ENCODE measurements around the gene OCSTAMP. TPM values are rescaled to one million over a fixed set of nuclear protein-coding genes. Genes with fewer than 3 reads are reported as not detected.
A peak's percentile ranks its signal among the peaks of the same experiment; 100 is the strongest.

Gene OCSTAMP
- total and polyA plus RNA-seq, 2 donors (not counting 3 experiments of a cell fraction or from before 2014, with no cell fraction given): not detected

DNA sequence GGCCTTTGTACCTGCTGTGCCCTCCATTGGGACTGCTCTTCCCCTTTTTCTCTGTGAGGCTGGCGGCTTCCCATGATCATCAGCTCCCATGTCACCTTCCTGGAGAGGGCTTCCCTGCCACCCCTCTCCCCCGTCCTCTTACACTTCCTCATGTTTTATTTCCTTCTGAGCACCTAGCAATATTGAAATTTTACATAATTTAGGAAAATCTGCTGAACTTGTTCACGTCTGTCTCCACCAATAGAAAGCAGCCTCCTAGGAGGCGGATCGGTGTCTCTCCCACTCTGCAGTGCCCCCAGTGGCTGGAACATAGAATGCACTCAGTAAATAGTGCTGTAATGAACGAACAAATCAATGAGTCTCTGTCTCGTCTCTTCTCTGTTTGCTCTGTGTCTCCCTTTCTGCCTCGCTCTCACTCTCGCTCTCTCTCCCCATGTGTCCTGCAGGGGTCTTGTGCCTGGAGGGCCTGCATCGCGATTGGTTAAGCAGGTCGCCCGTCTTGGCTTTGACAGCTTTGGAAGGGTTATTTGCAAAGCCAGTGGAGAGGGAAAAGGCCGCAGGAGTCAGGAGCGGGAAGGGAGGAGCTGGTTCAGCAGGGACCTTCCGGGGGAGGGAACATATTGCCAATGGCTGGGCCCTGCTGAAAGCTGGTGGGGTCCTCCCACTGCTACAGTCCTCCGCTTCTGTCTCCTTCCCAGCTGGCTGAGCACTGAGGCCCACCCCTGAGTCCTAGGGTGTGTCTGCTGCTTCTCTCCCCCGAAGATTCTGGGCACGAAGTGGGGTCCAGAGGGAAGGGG, 12.1 kb upstream of the OCSTAMP start:
- H3K27me3 ChIP-seq (ENCODE audit: control insufficient read depth in 2 of 2, insufficient read depth in 2 of 2, low read length in 2 of 2): no peaks in the 10 kb centered on the region
- no peaks in the 10 kb centered on the region for H3K36me3 ChIP-seq (ENCODE audit: control insufficient read depth in 2 of 2, extremely low read depth in 1 of 2, insufficient read depth in 2 of 2, low read length in 2 of 2)
- CTCF ChIA-PET: interaction anchor here (0.6 to 2.4 kb wide), 16 partner anchors 9 to 1871 kb away, joined by 3 to 13 read pairs (median 4); partner anchors contain the start of genes OCSTAMP and TP53RK
- H3K79me2 ChIP-seq (ENCODE audit: control insufficient read depth, insufficient read depth, low read length): no peaks in the 10 kb centered on the region
- TF ChIP-seq FOS (IDR thresholded peaks at IDR 0.05; ENCODE audit: borderline replicate concordance, insufficient read depth, low read length): no peak
- TF ChIP-seq MYC (IDR thresholded peaks at IDR 0.05; ENCODE audit: low read depth, low read length): no peak
- no peak for TF ChIP-seq POLR2A (IDR thresholded peaks at IDR 0.05; ENCODE audit: low read depth, low read length)
- TF ChIP-seq JUN (IDR thresholded peaks at IDR 0.05; ENCODE audit: borderline replicate concordance, insufficient read depth, insufficient read length, low read depth): no peak
- peak; percentile 88 to 89 for TF ChIP-seq CTCF (IDR thresholded peaks at IDR 0.05; ENCODE audit: extremely low read depth in 1 of 2, insufficient read depth in 1 of 2, low read depth in 1 of 2, low read length in 2 of 2)
- no peaks in the 10 kb centered on the region for H4K20me1 ChIP-seq (replicated peaks; ENCODE audit: control insufficient read depth, extremely low read depth, insufficient read depth, low read length)
- dilution Hi-C loops (cut with MboI; ENCODE audit: extremely low pct_ligation_motif_present, low sequenced_read_pairs): no loop called here
- POLR2A ChIA-PET: no interaction called here
- peaks cover 8% of the 10 kb centered on the region for H3K4me1 ChIP-seq (ENCODE audit: control insufficient read depth, extremely low read depth, insufficient read depth, low read length)
- DNase-seq (ENCODE audit: low read depth, low spot score) (peak; percentile 80), FAIRE-seq (peak; percentile 72)
- peak overlapping the region in 1 of 3 experiments; percentile 3 for H3K4me3 ChIP-seq (replicated peaks in 1 of 3; ENCODE audit: insufficient read depth in 1 of 3, low read depth in 1 of 3, low read length in 3 of 3)
- no peaks in the 10 kb centered on the region for H3K9me3 ChIP-seq (replicated peaks; ENCODE audit: control insufficient read depth, insufficient read depth, low read length)
- H3K9ac ChIP-seq (replicated peaks; ENCODE audit: extremely low read depth, insufficient read depth, low read length): no peak overlapping the region
- H3K9me1 ChIP-seq (replicated peaks; ENCODE audit: control insufficient read depth, extremely low read depth, insufficient read depth, low read length): no peaks in the 10 kb centered on the region
- intact Hi-C loops (cut with micrococcal nuclease): loop anchor here (1.0 to 2.0 kb wide), 3 partner anchors 41 to 126 kb away; partner anchors contain the start of gene TP53RK
- H3K4me2 ChIP-seq (ENCODE audit: insufficient read depth, low read length): peak overlapping the region; percentile 19
- no peak overlapping the region for H3K27ac ChIP-seq (ENCODE audit: insufficient read depth, low read depth, low read length)
- BruUV-seq (replicated peaks): no TSS peak
- H2AFZ ChIP-seq (ENCODE audit: low read depth, low read length): peak overlapping the region; percentile 62

Measured in endothelial cell of umbilical vein (primary cell).